ENCODE measurements around the gene LYST. TPM values are rescaled to one million over a fixed set of nuclear protein-coding genes. Genes with fewer than 3 reads are reported as not detected.
"Not testable (repeated sequence)": the region's sequence is repeated elsewhere in the genome, so short reads cannot be mapped to it uniquely, and the experiment has no call there.

LYST gene
- total RNA-seq, 1 donor = 88.9 TPM

DNA sequence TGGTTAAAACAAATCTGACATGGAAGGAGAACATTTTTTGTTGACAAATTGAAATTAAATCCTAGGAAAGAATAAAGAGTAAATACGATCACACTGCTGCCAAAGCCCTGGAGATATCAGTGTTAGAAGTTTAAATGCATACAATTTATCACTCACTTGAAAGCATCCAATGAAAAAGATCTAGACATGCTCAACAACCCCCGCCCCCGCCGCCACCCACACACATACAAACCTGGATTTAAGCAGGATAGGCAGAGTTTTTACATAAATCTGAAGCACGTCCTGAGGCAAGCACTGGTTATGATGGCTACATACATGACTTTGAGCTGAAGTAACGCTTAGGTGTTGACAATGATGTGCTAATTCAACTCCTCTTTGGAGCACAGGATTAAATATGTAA is 58.5 kb downstream of the LYST start:
- H3K4me3 ChIP-seq (ENCODE audit: low read depth, low read length) = no peak overlapping the region
- TF ChIP-seq, protein P1, sequence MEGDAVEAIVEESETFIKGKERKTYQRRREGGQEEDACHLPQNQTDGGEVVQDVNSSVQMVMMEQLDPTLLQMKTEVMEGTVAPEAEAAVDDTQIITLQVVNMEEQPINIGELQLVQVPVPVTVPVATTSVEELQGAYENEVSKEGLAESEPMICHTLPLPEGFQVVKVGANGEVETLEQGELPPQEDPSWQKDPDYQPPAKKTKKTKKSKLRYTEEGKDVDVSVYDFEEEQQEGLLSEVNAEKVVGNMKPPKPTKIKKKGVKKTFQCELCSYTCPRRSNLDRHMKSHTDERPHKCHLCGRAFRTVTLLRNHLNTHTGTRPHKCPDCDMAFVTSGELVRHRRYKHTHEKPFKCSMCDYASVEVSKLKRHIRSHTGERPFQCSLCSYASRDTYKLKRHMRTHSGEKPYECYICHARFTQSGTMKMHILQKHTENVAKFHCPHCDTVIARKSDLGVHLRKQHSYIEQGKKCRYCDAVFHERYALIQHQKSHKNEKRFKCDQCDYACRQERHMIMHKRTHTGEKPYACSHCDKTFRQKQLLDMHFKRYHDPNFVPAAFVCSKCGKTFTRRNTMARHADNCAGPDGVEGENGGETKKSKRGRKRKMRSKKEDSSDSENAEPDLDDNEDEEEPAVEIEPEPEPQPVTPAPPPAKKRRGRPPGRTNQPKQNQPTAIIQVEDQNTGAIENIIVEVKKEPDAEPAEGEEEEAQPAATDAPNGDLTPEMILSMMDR (IDR thresholded peaks at IDR 0.05; ENCODE audit: insufficient read depth, low read depth, low read length) = no peak
- DNase-seq (ENCODE audit: low read depth) = no peak

DNA sequence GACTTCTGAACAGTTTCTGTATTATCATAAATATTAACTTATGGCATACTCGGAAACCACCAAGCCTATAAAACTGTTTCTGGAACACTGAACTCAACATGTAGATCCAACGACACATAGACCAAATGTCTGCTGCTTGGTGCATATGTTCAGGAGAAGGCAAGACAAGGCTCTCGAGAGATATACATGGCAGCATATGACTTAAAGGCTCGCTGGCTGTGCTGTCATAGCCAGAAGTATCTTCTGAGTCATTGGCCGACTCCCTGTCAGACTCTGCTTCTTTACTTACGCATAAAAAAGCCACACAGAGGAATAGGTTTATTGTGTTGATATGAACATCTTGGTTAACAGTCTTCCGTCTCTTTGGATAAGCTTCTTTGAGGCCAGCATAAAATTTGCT is 60.6 kb downstream of the LYST start:
- no peak overlapping the region for H3K4me3 ChIP-seq (ENCODE audit: low read depth, low read length)
- TF ChIP-seq, protein P1 (IDR thresholded peaks at IDR 0.05; ENCODE audit: insufficient read depth, low read depth, low read length) = no peak
- peak; percentile 73 for DNase-seq (ENCODE audit: low read depth)

DNA sequence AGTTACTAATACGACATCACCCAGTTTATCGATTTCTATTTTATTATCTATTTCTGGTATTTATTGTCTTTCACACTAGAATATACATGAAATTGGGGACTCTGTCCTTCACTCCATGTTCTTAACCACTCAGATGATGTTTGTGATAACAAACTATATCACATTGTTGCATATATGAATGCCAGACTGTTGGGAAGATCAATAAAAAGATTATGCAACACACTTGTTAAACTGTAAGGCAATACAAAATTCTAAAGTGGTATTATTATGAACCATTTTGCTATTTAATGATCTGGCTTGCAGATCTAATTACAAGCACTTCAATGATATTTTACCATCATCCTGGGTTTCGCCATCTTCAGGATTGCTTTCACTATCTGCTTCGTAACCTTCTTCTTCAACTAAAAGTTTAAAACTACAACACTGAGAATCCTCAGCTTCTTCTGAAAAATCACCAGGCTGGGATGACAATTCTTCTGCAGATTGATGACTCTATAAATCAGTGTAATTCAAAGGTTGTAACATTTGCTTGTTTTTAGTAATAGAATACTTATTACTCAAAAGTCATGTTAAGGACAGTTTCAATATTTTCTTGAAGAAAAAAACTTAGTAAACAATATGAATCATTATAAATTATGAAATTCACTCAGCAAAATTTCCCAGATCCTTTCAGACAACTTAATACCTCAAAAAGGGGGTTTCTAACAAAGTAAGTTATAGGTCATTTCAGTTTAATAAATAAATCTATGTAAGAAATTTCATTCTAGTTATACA is 63.9 kb downstream of the LYST start:
- H3K4me3 ChIP-seq (ENCODE audit: low read depth, low read length) = no peak overlapping the region
- DNase-seq (ENCODE audit: low read depth) = no peak
- TF ChIP-seq, protein P1 (IDR thresholded peaks at IDR 0.05; ENCODE audit: insufficient read depth, low read depth, low read length) = no peak

DNA sequence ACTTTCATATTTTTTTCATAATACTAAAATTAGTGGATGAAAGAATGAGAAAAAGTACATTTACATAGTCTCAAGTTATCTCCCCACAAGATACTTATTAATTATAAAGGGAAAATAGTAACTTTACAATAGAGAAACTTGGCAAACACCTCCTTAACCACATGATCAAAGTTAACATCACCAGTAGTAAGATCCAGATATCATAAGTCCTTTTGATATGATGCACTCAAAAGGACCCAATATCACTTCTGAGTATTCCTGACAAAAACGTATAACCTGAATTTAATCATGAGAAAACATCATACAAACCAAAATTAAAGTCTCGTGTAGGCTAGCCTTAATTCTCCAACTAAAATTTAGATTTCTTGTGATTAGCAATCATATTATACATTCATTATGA is 67.4 kb downstream of the LYST start:
- no peak for DNase-seq (ENCODE audit: low read depth)
- no peak overlapping the region for H3K4me3 ChIP-seq (ENCODE audit: low read depth, low read length)
- TF ChIP-seq, protein P1 (IDR thresholded peaks at IDR 0.05; ENCODE audit: insufficient read depth, low read depth, low read length) = no peak

DNA sequence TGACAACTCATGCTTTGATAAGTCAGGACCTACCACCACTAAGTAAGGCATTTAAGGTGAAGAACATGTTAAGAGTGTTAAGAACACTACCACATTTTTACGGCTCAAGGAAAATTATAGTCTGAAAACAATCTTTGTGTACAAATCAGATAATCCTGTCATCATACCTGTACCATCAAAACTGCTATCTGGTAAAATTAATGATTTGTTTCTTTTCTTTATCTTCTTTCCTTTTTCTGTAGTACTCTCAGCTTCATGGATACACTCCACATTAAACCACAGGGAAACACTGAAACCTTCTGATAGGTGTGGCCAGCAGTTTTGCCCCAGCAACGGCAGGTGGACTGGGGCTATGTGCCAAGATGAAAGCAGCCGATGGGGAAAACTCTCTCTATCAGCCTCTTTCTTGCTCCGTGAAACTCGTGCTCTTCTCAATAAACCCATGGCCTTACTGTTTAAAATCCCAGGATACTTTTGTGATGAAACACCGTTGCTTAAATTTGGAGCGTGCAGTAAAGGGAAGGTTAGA is 75.1 kb downstream of the LYST start:
- TF ChIP-seq, protein P1 (IDR thresholded peaks at IDR 0.05; ENCODE audit: insufficient read depth, low read depth, low read length) = no peak
- DNase-seq (ENCODE audit: low read depth) = peak; percentile 22
- no peak overlapping the region for H3K4me3 ChIP-seq (ENCODE audit: low read depth, low read length)

DNA sequence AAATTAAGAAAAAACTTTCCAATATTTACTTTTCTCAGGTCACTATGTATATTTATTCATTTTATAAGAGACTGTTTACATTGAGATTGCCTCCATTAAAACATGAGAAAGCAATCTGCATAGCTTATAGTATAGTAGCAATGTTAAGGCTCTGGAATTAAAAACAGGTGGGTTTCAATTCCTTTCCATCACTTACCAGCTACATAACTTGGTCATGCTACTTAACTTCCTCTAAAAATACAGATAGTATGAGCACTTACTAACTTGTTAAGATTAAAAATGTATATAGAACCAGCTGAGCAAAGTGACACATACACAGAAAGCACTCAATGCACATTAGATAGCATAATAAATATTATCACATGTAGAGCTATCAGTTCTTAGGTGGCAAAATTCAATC is 76.6 kb downstream of the LYST start:
- TF ChIP-seq, protein P1 (IDR thresholded peaks at IDR 0.05; ENCODE audit: insufficient read depth, low read depth, low read length) = no peak
- no peak overlapping the region for H3K4me3 ChIP-seq (ENCODE audit: low read depth, low read length)
- no peak for DNase-seq (ENCODE audit: low read depth)

DNA sequence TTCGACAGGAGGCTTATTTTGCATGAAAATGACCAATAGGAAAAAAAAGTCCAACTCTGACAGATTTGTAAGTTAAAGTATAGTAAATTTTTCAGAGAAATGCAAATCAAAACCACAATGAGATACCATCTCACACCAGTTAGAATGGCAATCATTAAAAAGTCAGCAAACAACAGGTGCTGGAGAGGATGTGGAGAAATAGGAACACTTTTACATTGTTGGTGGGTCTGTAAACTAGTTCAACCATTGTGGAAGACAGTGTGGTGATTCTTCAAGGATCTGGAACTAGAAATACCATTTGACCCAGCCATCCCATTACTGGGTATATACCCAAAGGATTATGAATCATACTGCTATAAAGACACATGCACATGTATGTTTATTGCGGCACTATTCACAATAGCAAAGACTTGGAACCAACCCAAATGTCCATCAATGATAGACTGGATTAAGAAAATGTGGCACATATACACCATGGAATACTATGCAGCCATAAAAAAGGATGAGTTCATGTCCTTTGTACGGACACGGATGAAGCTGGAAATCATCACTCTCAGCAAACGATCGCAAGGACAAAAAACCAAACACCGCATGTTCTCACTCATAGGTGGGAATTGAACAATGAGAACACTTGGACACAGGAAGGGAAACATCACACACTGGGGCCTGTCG is 80.3 kb downstream of the LYST start:
- H3K4me3 ChIP-seq (ENCODE audit: low read depth, low read length); DNase-seq (ENCODE audit: low read depth): not testable (repeated sequence)

Measured in fibroblast of villous mesenchyme (primary cell).